PFSK-1 (cell line): ENCODE data around the gene NRARP.

Experiments
- FOXP2 ChIP-seq: optimal IDR thresholded peaks from 2 replicates; pipeline ENCODE3; 2011; ENCODE audit warnings: borderline replicate concordance, control low read depth, inconsistent platforms; ENCODE audit not compliant: insufficient read depth; ENCODE audit errors: extremely low read length, extremely low read depth
- POLR2AphosphoS5 ChIP-seq: IDR thresholded peaks from 2 replicates; pipeline ENCODE4 v1.6.1; 2012; ENCODE audit warnings: low read depth, mild to moderate bottlenecking, control low read depth, low read length, moderate library complexity
- REST ChIP-seq, 2 experiments: IDR thresholded peaks; 2 replicates each; pipeline versions ENCODE4 v1.6.1 to v1.8.0; 2011 to 2012; ENCODE audit warnings: low read depth in 2 of 2, low read length in 2 of 2, control low read depth in 1 of 2, inconsistent platforms in 1 of 2, mild to moderate bottlenecking in 1 of 2, moderate library complexity in 1 of 2; ENCODE audit not compliant: insufficient read depth in 1 of 2
- SIN3A ChIP-seq: IDR thresholded peaks from 2 replicates; pipeline ENCODE4 v1.6.1; 2012; ENCODE audit warnings: mild to moderate bottlenecking, low read length, moderate library complexity, borderline replicate concordance; ENCODE audit not compliant: insufficient read depth
- TAF1 ChIP-seq: IDR thresholded peaks from 2 replicates; pipeline ENCODE4 v1.6.1; 2012; ENCODE audit warnings: low read length, control low read depth, borderline replicate concordance; ENCODE audit not compliant: insufficient read depth

NRARP gene

GRCh38 chr9:137293482-137294090, 8.5 kb downstream of the NRARP start:
- TF ChIP-seq REST (IDR thresholded peaks at IDR 0.05; ENCODE audit: insufficient read depth in 1 of 2, low read depth in 2 of 2, low read length in 2 of 2) = no peak
- no peak for TF ChIP-seq TAF1
- no peak for TF ChIP-seq SIN3A
- TF ChIP-seq FOXP2 = no peak
- no peak for TF ChIP-seq POLR2AphosphoS5

GRCh38 chr9:137293094-137293481, 9.0 kb downstream of the NRARP start:
- TF ChIP-seq FOXP2 = no peak
- TF ChIP-seq TAF1 = no peak
- no peak for TF ChIP-seq POLR2AphosphoS5
- TF ChIP-seq SIN3A = no peak
- TF ChIP-seq REST (IDR thresholded peaks at IDR 0.05; ENCODE audit: insufficient read depth in 1 of 2, low read depth in 2 of 2, low read length in 2 of 2) = no peak

GRCh38 chr9:137286975-137287383, 15.1 kb downstream of the NRARP start:
- TF ChIP-seq TAF1 (no peak), SIN3A (no peak), REST (IDR thresholded peaks at IDR 0.05; ENCODE audit: insufficient read depth in 1 of 2, low read depth in 2 of 2, low read length in 2 of 2) (no peak), POLR2AphosphoS5 (no peak)

GRCh38 chr9:137281345-137282116, 20.5 kb downstream of the NRARP start:
- TF ChIP-seq POLR2AphosphoS5 (no peak), SIN3A (no peak), TAF1 (no peak), REST (IDR thresholded peaks at IDR 0.05; ENCODE audit: insufficient read depth in 1 of 2, low read depth in 2 of 2, low read length in 2 of 2) (no peak), FOXP2 (no peak)
